Measurements from ENCODE around the gene ABCG4.
"Not testable (repeated sequence)": the region's sequence is repeated elsewhere in the genome, so short reads cannot be mapped to it uniquely, and the experiment has no call there.

Gene ABCG4

DNA sequence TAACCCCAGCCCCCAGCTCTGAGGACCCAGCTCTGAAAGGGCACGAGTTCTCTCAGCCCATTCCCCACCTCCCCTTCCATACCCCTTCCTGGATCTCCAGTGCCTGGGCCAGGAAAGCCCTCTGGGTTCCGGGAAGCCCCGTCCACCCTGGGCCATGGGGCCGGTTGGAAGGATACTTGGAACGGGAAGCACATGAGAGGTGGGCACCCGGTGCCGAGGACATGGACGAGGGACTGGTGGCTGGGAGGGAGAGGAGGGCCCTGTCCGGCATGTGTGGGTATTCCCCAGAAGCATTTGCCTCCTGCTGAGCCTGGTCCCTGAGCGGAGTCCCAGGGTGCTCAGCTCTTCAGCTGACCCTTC lies 32.6 kb upstream of the ABCG4 start:
- no peak for DNase-seq

DNA sequence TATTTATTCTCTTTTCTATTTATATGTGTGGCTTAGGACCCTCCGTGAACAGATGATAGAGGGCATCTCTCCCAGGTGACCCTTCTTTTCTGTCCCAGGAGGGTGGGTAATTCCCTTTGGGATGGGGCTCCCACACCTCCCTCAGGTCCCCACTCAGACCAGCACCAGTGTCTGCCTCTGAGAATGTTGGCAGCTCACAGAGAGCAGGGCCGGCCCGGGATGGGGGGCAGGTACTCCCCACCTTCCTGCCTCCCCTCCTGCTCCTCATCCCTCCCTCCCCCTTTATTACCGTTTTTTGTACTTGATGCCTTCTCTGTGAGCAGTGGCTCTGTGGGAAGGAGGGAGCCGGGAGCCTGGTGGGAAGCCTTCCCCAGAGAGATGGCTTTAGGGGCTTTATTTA lies 32.3 kb upstream of the ABCG4 start:
- no peak for DNase-seq

DNA sequence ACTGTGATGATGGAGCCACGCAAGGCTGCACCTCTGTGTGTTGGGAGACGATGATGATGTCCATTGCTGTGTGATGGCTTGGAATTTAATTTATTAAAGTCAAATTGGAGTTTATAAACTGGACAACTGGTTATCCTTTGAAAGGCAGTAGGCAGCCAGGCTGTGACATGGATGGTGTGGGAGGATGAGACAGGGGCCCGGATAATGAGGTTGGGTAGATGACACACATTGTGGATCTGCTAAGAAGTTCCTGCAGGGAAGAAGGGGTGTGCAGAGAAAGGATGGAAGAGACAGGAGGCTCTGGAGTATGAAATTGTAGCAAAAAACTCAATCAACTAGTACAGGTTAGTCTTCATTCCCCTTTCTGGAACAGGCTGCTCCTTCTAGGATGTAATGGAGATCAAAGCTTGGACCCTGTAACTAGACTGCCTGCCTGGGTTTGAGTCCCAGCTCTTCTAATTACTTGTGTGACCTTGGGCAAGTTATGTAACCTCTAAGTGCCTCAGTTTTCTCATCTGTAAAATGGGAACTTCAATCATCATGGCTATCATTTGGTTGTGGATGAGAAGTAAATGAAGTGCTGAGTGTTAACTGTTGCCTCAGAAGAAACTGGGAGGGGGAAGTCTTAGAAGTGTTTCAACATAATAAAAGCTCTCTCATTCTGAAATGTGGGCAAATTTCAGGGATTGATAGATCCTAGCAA lies 31.7 kb upstream of the ABCG4 start:
- DNase-seq, result no peak

DNA sequence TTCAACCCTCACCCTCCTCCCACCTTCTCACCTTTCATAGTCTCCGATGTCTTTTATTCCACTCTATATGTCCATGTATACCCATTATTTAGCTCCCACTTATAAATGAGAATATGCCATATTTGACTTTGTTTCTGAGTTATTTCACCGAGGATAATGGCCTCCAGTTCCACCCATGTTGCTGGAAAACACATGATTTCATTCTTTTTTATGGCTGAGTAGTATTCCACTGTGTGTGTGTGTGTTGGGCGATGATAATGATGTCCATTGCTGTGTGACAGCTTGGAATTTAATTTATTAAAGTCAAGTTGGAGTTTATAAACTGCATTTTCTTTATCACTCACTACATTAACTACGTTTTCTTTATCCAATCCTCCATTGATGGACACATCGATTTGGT lies 30.6 kb upstream of the ABCG4 start:
- no peak for DNase-seq

DNA sequence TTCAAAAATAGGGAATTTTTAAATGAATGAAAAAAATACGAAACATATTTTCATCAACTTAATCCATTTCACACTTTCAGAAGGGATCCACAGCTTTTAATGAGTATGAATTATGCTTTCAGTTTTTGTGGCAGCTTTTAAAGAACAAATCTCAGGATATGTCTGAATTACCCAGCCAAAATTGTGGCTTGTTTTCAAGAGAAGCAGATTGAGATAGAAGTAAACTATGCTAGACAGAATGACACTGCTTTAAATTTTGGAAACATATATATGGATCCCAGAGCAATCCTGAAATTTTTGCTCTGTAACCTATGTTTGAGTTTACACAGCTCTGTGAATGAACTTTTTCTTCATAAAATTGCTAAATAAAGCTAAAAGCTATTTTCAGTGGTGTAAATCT lies 29.9 kb upstream of the ABCG4 start:
- DNase-seq, result no peak

DNA sequence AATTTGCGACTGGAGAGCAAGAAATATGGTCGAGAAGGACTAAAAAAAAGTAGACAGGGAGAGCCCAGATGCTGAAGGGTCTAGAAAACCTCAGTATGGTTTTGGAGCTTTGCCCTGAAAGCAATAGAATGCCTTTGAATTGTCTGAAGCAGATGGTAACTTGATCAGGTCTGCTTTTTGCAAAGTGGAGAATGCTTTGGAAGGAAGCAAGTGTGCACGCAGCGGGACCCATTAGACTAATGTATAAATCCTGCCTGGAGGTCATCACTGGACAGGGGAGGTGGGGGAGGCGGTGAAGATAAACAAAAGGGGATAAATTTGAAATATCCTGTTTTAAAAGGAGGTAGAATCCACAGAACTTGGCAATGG lies 28.2 kb upstream of the ABCG4 start:
- no peak for DNase-seq

DNA sequence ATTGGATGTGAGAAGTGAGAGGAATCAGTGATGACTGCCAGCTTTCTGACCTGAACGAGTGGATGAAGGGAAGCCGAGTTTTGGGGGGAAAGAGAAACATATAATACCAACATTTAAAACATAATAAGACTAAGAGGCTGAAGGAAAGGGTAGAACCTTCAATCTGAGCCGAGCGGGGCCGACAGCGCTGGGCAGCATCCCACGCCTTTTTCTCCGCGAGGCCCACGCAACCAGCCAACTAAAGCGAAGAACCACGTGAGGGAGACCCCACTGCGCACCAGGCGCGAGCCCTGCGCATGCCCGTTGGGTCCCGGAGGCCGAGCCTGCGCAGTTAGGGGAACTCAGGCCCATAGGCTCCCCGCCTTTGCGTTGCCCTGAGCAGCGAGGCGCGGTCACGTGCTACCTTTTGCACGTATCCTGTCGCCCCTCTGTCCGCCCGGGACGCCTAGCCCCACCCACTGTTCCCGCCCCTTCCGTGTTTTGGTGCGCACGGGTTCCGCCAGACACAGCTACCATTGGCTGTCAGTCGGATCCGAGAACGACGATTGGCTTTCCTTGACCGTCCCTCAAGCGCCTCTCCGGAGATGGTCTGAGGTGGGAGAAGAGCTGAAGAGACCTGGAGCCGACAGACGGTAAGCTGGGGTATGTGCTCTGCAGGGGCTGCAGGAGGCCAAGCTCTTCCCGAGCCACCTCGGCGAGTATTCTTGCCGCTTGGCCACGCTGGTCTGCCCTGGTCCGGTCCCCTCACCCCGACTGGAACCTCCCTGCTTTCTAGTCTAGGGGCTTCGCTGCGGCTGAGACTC lies 27.6 kb upstream of the ABCG4 start, which contains the start of gene HINFP:
TSS of gene HINFP (plus strand) at position 573 of the 803 bp plus-strand sequence. CDS start 5,365 bp downstream, outside the sequence.
- DNase-seq, result peak; percentile 100

DNA sequence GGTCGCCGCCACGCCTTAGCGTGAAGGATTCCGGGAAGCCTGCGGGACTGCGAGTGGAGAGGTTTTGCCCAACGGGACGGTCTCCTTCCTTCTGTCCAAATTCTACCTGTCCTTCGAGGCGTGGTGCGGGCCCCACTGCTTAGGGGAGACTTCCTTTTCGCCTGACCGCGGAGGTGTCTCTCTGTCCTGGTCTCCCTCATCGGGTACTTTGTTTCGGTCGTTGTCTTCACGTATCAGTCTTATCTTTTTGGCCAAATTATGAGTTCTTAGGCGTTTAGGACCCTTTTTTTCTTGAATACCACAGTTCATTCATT lies 27.1 kb upstream of the ABCG4 start:
- no peak for DNase-seq

DNA sequence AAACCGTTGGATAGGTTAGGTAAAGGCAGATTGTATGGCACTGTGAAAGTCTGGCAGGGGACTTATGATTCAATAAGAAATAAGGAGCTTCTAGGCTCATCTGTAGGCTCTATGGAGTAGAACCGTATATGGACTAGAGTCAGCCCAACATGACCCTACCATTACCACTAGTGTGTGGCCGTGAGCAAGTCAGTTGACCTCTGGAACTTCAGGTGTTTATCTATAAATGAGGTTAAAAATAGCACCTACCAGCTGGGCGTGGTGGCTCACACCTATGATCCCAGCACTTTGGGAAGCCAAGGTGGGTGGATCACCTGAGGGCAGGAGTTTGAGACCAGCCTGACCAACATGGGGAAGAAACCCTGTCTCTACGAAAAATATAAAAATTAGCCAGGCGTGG lies 23.0 kb upstream of the ABCG4 start:
- no peak for DNase-seq

DNA sequence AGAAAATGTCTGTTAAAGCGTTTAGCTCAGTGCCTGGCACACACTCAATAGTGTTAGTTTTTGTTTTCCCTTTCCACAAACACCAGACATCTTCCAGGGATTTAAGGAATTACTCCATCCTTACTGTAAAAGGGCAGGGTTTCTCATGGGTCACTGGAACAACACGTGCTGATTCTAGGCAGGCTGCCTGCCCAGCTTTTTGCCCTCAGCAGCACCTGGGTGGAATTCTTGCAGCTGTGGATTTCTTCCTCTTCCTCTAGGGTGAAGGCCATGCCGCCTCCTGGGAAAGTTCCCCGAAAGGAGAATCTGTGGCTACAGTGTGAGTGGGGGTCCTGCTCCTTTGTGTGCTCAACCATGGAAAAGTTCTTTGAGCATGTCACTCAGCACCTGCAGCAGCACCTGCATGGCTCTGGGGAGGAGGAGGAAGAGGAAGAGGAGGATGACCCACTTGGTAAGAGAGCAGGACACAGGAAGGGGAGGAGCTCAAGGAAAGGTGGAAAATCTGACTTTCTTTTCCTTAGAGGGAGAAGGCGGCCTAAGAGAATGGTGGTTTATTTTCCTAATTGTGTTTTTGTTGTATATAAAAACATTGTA lies 22.1 kb upstream of the ABCG4 start:
- DNase-seq, result no peak

DNA sequence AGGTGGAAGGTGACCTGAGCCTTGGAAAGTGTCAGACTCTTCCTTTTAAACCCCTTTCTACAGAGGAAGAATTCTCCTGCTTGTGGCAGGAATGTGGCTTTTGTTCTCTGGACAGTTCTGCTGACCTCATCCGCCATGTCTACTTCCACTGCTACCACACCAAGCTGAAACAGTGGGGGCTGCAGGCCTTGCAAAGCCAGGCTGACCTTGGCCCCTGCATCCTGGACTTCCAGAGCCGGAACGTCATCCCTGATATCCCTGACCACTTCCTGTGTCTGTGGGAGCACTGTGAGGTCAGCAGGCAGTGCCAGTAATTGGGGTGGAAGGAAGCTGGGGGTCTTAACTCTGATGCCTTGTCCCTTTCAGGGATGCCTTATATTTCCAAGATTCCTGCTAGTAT lies 18.2 kb upstream of the ABCG4 start:
- DNase-seq, result no peak

DNA sequence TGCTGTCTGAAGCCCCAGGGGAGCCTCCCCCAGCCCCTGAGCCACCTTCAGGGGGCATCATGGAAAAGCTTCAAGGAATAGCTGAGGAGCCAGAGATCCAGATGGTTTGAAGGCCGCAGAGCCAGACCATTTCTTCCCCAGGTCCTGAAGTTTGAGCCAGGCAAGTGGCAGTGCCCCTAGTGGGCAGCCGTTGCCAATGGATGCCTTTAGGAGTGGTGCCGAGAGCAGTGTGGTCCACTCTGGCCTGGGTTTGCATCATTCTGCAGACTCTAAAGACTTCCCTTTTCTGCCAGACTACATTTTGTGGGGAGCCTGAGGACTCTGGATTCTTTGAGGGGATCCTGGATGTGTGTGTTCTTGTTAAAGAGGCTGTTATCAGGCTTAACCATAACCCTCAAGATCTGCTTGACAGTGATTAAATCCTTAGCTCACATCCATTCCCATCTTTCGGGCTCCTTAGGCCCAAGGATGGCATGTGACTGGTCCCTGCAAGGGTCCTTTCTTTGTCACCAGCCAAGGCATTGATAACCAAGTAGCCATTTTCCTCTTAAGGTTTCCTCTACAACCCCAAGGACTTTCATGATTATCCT lies 14.4 kb upstream of the ABCG4 start:
- DNase-seq, result no peak

DNA sequence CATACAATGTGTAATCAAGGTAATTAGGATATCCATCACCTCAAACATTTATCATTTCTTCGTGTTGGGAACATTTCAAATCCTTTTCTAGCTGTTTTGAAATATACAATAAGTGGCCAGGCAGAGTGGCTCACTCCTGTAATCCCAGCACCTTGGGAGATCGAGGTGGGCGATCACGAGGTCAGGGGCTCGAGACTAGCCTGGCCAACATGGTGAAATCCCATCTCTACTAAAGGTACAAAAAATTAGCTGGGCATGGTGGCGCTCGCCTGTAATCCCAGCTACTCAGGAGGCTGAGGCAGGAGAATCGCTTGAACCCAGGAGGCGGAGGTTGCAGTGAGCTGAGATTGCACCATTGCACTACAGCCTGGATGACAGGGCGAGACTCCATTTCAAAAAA lies 9.6 kb upstream of the ABCG4 start:
- DNase-seq, result not testable (repeated sequence)

DNA sequence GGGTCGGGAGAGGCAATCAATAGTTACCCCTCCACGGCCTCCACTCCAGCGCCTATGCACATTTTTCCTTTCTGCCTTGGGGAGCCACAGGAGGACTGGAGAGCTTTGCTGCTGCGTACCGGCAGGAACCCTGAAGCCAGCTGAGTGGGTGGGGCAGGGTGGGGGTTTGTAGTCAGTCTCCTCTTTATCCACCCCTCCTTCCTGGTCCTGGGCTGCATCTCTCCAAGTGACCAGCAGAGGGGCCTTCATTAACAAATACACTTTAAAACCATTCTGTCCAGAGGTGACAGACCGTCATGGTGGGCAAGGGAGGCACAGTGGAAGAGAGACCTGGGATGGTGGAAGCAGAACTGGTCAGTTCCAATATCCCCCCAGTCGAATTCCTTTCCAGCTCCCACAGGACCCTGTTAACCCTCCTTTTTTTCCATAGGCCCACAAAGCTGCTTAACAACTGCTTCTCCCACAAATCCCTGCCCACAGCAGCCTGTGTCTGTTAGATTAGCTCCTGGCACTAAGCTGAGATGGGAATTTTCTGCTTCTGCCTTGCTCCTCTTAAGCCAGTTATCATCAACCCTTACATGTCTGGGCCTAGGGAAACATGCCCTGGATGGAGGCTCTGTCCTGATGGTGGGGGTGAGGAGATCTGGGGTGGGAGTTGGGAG lies 3.9 kb upstream of the ABCG4 start:
- peak; percentile 68 for DNase-seq

DNA sequence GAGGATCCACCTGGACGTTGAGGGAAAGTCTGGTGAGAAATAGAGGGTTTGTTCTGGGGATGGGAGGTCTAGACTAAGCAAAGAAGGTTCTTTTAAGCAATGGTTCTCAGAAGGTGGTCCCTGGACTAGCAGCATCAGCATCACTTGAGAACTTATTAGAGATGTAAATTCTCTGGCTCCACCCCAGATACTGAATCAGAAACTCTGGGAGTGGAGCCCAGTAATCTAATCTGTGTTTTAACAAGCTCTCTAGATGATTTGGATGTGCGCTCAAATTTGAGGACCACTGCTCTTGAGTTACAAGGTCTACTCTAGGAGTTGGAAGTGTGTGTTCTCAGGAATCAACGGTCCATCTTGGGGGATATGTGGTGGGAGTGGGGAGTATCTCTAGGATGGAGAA lies 3.3 kb upstream of the ABCG4 start:
- DNase-seq, result no peak

DNA sequence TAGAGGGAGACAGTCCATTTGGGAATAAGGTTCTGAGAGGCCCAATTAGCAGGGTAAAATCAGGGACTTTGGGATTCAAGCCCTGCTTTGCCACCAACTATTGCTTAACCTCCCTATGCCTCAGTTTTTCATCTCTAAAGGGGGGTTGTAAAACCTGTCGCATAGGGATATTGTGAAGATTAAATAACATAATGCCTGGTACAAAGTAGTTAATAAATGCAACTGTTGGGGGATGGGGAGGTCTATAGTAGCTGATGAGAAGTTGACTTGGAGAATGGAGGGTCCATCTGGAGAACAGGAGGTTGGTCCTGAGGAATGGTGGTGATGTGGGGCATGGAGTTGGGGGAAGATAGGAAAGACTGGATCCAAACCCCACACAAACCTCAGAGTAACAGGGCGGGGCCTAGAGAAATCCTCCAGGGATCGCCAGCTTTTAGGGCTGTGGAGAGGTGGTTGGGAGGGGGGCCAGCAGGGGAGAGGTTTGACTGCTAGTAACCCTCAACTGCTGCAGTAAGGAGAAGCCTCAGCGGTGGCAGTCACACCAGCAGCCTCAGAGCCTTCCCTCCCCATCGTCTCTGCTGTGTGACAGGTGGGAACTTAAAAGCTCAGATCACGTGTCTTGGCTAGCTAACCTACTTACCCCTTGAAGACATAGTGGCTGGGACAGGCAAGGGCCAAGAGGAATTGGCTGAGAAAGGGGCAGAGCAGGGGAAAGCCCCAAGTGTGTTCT lies 1.1 kb upstream of the ABCG4 start:
- DNase-seq, result no peak

DNA sequence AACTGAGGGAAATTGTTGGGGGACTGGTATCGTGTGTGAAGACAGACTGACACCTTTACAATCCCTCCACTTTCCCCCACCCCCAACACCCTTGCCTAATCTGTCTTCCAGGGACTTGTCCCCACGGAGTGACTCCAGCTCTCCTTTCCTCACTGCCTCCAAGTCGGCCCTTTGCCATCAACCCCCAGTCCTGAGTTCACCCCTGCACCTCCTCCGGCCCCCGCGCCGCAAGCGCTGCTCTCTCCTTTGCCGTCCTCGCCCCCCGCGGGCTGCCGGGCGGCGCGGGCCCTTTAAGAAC lies 183 bp upstream of the ABCG4 start:
- no peak for DNase-seq

DNA sequence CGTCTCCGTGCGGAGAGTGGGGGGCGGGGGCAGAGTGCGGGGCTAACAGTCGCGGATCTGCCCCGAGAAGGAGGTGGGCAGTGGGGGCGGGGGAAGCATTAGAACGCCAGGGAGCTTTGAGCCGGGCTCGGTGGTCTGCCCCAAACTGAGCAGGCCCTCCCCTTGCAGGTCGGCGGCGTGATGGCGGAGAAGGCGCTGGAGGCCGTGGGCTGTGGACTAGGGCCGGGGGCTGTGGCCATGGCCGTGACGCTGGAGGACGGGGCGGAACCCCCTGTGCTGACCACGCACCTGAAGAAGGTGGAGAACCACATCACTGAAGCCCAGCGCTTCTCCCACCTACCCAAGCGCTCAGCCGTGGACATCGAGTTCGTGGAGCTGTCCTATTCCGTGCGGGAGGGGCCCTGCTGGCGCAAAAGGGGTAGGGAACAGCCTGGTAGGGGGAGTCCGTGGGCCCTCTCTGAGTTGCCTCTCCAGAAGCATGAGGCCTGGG lies 979 bp downstream of the ABCG4 start:
- no peak for DNase-seq

DNA sequence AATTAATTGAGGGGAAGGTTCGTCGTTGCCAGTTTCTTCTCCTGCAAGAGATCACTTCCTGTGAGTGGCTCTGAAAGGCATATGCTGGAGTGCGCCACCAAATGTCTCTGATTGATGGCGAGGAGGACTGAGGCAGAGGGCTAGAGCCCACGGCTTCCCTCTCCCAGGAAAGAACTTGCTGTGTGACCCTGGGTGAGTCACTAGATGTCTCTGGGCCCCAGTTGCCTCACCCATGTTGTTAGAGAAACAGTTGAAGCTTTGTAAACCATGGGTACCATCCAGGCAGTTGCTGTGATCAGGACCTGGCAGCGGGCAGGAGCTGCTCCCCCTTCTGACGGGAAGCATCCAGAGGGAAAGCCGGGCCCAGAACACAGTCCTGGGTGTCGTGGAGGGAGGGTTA lies 3.2 kb downstream of the ABCG4 start:
- DNase-seq, result no peak

DNA sequence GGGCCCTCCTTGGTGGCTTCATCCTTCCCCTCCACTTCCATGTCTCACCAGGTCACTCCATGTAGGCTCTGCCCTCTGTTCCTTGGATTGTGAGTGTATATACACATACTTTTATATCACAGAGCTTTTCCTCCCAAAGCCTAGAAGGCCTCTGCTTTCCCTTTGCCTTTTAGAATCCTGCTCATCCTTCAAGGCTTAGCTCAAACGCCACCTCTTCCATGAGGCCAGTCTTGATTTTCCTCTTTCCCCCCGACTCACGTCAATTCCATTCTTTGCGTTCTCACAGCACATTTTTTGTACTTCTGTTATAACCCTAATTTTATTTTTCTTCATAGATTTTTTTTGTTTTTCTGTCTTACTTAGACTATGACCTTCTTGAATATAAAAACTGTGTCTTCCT lies 3.8 kb downstream of the ABCG4 start:
- no peak for DNase-seq

DNA sequence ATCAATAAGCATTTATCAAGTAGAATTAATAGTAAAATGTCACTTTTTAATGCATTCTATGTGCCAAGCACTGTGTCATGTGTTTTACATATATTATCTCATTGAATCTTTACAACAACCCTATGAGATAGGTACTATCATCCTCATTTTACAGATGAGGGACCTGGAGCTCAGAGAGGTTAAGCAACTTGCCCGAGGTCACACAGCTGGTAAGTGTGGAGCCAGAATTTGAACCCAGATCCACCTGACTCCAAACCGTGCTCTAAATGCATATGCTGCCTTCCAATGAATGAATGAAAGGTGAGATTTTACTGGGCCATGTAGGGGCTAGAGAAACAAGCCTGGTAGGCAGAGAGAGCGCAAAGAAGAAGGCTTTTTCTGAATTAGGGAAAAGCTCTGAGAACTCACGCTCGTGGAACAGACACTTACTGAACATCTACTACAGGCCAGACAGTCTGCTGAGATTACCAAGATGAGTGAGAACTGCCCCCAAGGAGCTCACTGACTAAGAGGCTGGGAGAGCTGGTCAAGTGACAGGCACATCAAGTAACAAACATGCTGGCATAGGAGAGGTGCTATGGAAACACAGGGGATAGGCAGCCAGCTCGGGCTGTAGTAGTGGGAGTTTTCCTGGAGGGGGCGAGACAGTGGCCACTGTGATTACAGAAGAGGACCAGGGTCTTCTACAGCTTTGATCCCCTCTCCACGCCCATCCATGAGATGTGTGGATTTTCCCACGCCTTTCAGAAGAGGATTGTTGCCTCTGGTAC lies 4.4 kb downstream of the ABCG4 start:
- DNase-seq, result no peak

DNA sequence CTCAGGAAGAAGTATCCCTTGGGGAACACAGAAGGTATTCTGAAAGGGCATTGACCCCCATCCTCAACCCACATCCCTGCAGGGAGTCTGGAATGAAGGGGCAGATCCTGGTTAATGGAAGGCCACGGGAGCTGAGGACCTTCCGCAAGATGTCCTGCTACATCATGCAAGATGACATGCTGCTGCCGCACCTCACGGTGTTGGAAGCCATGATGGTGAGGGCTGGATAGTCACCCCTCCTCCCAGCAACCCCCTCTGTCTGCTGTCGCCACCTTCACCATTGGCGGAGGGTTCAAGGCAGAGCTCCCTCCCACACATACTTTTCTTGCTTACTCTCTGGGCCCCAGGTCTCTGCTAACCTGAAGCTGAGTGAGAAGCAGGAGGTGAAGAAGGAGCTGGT lies 5.3 kb downstream of the ABCG4 start:
- no peak for DNase-seq

Data from femur (tissue), 1 donor.